HCT116 (cell line): ENCODE measurements around the gene ZNF287.

Experiments
- CEBPB ChIP-seq: IDR thresholded peaks from 2 replicates; pipeline ENCODE4 v1.6.1; 2012; ENCODE audit warnings: low read depth
- CTCF ChIP-seq, 3 experiments: fragments of 200-600 bp in 1 of 3; sonication (generic) in 1 of 3; IDR thresholded peaks in 2 of 3; conservative IDR thresholded peaks in 1 of 3; 2 replicates each; pipeline ENCODE4 v1.5.1; 2012 to 2017; ENCODE audit warnings: low read depth in 2 of 3, low read length in 2 of 3, antibody characterized with exemption in 1 of 3, borderline replicate concordance in 1 of 3, control low read depth in 1 of 3, mild to moderate bottlenecking in 1 of 3, mixed read lengths in 1 of 3, mixed run types in 1 of 3, moderate library complexity in 1 of 3; ENCODE audit not compliant: insufficient read depth in 1 of 3
- ELF1 ChIP-seq: IDR thresholded peaks from 2 replicates; pipeline ENCODE4 v1.6.1; 2012; ENCODE audit warnings: low read depth, borderline replicate concordance
- EZH2phosphoT487 ChIP-seq: fragments of 200-600 bp; IDR thresholded peaks from 2 replicates; pipeline ENCODE4 v1.6.1; 2018; ENCODE audit warnings: antibody characterized with exemption, borderline replicate concordance
- JUND ChIP-seq: IDR thresholded peaks from 2 replicates; pipeline ENCODE4 v1.6.1; 2012
- POLR2A ChIP-seq: IDR thresholded peaks from 2 replicates; pipeline ENCODE4 v1.7.0; 2011; ENCODE audit warnings: borderline replicate concordance; ENCODE audit not compliant: insufficient read depth, insufficient read length; ENCODE audit errors: extremely low read depth
- POLR2AphosphoS5 ChIP-seq: IDR thresholded peaks from 2 replicates; pipeline ENCODE4 v1.6.1; 2011; ENCODE audit warnings: mild to moderate bottlenecking, low read depth, low read length, moderate library complexity
- REST ChIP-seq: IDR thresholded peaks from 2 replicates; pipeline ENCODE4 v1.6.1; 2012; ENCODE audit warnings: low read depth
- SP1 ChIP-seq: IDR thresholded peaks from 2 replicates; pipeline ENCODE4 v1.6.1; 2012; ENCODE audit warnings: low read depth

GRCh38 chr17:16519021-16519420, 50.0 kb downstream of the ZNF287 start:
- TF ChIP-seq CEBPB (no peak), CTCF (IDR thresholded peaks at IDR 0.05 in 2 of 3, conservative IDR thresholded peaks at IDR 0.05 in 1 of 3; ENCODE audit: borderline replicate concordance in 1 of 3, insufficient read depth in 1 of 3, low read depth in 2 of 3, low read length in 2 of 3) (no peak), ELF1 (no peak), REST (no peak), POLR2A (no peak), JUND (no peak), SP1 (no peak), POLR2AphosphoS5 (no peak), EZH2phosphoT487 (no peak)
